GM21723 (cell line): ENCODE measurements around the gene KCNG1.
"Not testable (repeated sequence)": the region's sequence is repeated elsewhere in the genome, so short reads cannot be mapped to it uniquely, and the experiment has no call there.

Experiments used
- ATAC-seq: cut with Tn5 transposase; IDR thresholded peaks from one replicate; pipeline ENCODE4 v1.9.1; 2021; ENCODE audit warnings: mild to moderate bottlenecking, moderate library complexity; ENCODE audit not compliant: unreplicated experiment

KCNG1 gene

GRCh38 chr20:50987493-50988210 lies 35.3 kb downstream of the KCNG1 start:
- peak; percentile 57 for ATAC-seq

- no peak for ATAC-seq
Measured at GRCh38 chr20:50983321-50983720, 39.6 kb downstream of the KCNG1 start.

- no peak for ATAC-seq
Measured at GRCh38 chr20:50982363-50982762, 40.5 kb downstream of the KCNG1 start.

- no peak for ATAC-seq
Measured at GRCh38 chr20:50981714-50982048, 41.2 kb downstream of the KCNG1 start.

GRCh38 chr20:50980851-50981713 lies 41.8 kb downstream of the KCNG1 start:
- ATAC-seq: no peak

- ATAC-seq: no peak
Measured at GRCh38 chr20:50980071-50980681, 42.7 kb downstream of the KCNG1 start.

- ATAC-seq: not testable (repeated sequence)
Measured at GRCh38 chr20:50978533-50978932, 44.4 kb downstream of the KCNG1 start.

- ATAC-seq: no peak
Measured at GRCh38 chr20:50977066-50978021, 45.6 kb downstream of the KCNG1 start.

- no peak for ATAC-seq
Measured at GRCh38 chr20:50975701-50976330, 47.1 kb downstream of the KCNG1 start.

GRCh38 chr20:50969912-50970311 lies 53.0 kb downstream of the KCNG1 start:
- ATAC-seq: no peak

GRCh38 chr20:50969435-50969834 lies 53.5 kb downstream of the KCNG1 start:
- no peak for ATAC-seq

GRCh38 chr20:50968289-50968688 lies 54.6 kb downstream of the KCNG1 start:
- ATAC-seq: no peak

GRCh38 chr20:50967586-50967985 lies 55.3 kb downstream of the KCNG1 start:
- ATAC-seq: no peak

GRCh38 chr20:50959543-50960126 lies 63.3 kb downstream of the KCNG1 start:
- ATAC-seq: no peak

GRCh38 chr20:50958615-50959542 lies 64.0 kb downstream of the KCNG1 start, which contains the start of gene MOCS3:
MOCS3 (plus strand) TSS chr20:50958818; CDS start chr20:50958843, 25 bp downstream.
- ATAC-seq: peak; percentile 83

- peak; percentile 76 for ATAC-seq
Measured at GRCh38 chr20:50957798-50958614, 64.9 kb downstream of the KCNG1 start, which contains the start of gene DPM1. DPM1 (minus strand) TSS chr20:50958532; CDS start chr20:50958523, 9 bp downstream.

- no peak for ATAC-seq
Measured at GRCh38 chr20:50957276-50957675, 65.6 kb downstream of the KCNG1 start.

GRCh38 chr20:50953821-50954220 lies 69.1 kb downstream of the KCNG1 start:
- no peak for ATAC-seq
